ENCODE data around the gene KIAA0232.
"Not testable (repeated sequence)": the region's sequence is repeated elsewhere in the genome, so short reads cannot be mapped to it uniquely, and the experiment has no call there.

KIAA0232 gene

DNA sequence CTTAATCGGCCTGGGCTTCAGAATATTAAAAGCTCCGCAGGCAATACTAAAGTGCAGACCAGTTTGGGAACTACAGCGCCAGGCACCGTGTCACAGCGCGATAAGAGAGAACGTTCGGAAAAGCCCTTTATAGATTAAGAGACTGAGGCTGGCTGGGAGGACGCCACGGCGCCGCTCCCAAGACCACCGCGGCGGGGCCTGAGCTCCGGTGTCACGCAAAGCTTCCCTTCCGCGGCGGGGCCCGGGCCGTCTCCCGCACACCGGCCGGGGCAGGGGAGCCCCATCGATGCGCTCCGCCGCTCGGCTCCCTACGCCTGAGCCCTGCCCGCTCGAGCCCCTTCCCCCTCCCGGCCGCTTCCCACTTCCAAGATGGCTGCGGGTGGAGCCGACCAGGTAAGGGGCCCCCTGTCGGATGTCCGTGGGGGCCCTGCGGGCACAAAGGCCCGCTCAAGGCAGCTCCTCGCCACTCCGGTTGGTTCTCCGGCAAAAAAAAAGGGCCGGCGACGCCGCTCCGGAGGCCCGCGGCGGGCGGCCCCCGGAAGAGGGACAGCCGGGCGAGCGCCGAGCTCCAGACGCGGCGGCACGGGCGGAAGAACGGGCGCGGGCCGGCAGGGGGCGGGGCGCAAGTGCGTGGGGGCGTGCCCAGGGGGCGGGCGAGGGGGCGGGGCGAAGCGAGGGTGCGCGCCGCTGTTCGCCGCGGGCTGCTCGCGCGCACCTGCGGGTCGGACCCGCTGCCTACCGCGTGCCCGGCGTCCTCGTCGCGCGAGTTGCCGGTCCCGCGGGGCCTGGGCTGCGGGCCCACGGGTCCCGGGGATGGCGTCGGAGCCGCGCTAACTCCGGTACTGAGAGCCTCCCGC lies 126.8 kb downstream of the KIAA0232 start, which contains the start of gene TBC1D14:
Gene TBC1D14, plus strand, starts transcription at position 714 of the 857 bp plus-strand sequence. CDS start 13,564 bp downstream, outside the sequence.
- intact Hi-C loops (cut with DNase I; ENCODE audit: low total_unique reads), result loop anchor here (2.0 kb wide), 1 partner anchor 77 kb away; no protein-coding TSS in a partner anchor
- Histone ChIP-seq H3K36me3 (no peaks in the 10 kb centered on the region), H3K27me3 (peaks cover 0 to 16% of the 10 kb centered on the region in 2 donors), H3K9me3 (no peaks in the 10 kb centered on the region), H3K4me1 (peaks cover 0 to 39% (median 27%) of the 10 kb centered on the region in 4 donors), H3K4me3 (peak within 1 kb of the TSS; percentile 70 to 91), H3K27ac (peak within 1 kb of the TSS; percentile 93 to 100)
- TF ChIP-seq CTCF (IDR thresholded peaks at IDR 0.05), result peak in 1 of 2 experiments; percentile 35
- DNase-seq, result peak; percentile 86 to 94

GRCh38 chr4:6909970-6910339 lies 127.4 kb downstream of the KIAA0232 start:
- H3K4me1 ChIP-seq, result peaks cover 0 to 39% (median 27%) of the 10 kb centered on the region in 4 donors
- peaks cover 0 to 16% of the 10 kb centered on the region in 2 donors for H3K27me3 ChIP-seq
- no peaks in the 10 kb centered on the region for H3K36me3 ChIP-seq
- no peaks in the 10 kb centered on the region for H3K9me3 ChIP-seq
- H3K27ac ChIP-seq, result peak overlapping the region; percentile 93 to 100
- peak overlapping the region; percentile 70 to 91 for H3K4me3 ChIP-seq
- intact Hi-C loops (cut with DNase I; ENCODE audit: low total_unique reads), result loop anchor here (2.0 kb wide), 1 partner anchor 77 kb away; no protein-coding TSS in a partner anchor
- TF ChIP-seq CTCF (IDR thresholded peaks at IDR 0.05), result no peak
- DNase-seq, result no peak

DNA sequence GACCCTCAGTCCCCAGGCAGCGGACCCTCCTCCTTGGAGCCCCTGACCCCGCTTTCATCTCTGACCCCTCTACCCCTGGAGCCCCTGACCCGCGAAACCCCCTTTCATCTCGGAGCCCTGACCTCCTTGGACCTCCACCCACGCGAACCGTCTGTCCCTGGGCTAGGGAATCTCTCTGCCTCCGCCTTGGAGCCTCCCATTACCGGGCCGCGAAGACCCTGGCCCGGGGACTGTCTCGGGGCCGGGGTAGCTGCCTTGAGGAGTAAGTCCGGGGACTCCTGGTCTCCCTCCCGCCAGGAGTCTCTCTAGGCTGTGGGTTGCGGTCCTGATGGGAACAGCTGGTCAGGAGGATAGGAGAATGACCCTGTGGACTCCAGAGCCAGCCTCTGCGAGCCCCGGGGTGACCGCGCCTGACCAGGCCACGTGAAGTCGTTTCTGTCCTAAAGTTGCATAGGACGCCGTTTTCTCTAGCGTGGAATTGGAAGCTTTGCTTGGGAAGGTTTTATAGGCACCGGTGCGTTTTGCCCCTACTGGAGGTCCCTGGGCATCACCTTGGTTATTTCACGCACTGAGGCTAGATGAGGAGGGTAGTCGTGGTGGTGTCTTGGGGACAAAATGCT lies 127.9 kb downstream of the KIAA0232 start:
- Histone ChIP-seq H3K4me3 (peak overlapping the region; percentile 70 to 91), H3K4me1 (peaks cover 0 to 39% (median 27%) of the 10 kb centered on the region in 4 donors), H3K36me3 (no peaks in the 10 kb centered on the region), H3K9me3 (no peaks in the 10 kb centered on the region), H3K27me3 (peaks cover 0 to 16% of the 10 kb centered on the region in 2 donors), H3K27ac (peak overlapping the region; percentile 49 to 100)
- DNase-seq, result no peak
- intact Hi-C loops (cut with DNase I; ENCODE audit: low total_unique reads), result no loop called here
- no peak for TF ChIP-seq CTCF (IDR thresholded peaks at IDR 0.05)

DNA sequence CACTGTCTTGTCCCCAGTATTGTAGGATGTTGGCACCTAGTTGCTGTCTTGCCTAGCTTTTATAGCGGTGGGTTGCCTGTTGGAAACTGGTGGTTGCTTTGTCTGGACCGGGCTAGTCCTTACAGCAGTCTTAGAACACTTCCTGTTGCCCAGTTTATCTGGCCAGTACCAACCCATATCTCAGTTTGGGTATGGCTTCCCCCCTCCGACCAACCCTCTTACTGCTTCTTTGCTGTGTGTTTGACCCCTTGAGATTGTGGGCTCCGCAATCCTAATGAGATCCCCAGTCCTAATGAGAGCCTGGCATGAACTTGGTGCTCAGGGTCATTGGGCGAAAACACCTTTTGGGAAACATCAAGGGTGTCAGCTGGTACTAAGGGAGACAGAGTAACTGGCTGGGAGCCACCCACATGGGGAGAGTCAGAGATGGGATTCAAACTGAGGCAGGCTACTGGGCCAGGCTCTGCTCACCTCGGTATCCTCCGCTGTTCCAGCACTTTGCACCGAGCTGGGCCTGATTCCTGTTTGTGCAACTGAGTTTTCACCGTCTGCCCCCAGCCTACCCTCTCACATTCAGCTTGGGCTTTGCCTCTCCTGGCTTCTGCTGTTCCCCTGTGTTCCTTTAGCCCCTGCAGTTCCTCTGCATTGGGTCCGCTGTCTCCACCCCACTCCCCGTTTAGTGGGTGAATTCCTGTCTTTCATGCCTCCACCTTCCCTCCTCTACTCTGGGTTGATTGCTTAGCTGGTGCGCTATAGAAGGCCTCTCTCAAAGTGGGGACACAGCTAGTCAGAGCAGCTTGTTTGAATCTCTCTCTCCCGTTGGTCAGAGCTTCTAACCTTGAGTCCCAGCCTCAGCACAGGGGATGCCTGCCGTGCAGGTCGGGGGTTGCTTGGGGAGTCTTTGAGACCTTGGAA lies 128.7 kb downstream of the KIAA0232 start:
- TF ChIP-seq CTCF (IDR thresholded peaks at IDR 0.05), result no peak
- H3K9me3 ChIP-seq, result no peaks in the 10 kb centered on the region
- no peak for DNase-seq
- H3K27ac ChIP-seq, result peak overlapping the region in 1 of 2 donors; percentile 49
- intact Hi-C loops (cut with DNase I; ENCODE audit: low total_unique reads), result no loop called here
- H3K4me3 ChIP-seq, result peak overlapping the region; percentile 70 to 91
- no peaks in the 10 kb centered on the region for H3K36me3 ChIP-seq
- peaks cover 0 to 39% (median 28%) of the 10 kb centered on the region in 4 donors for H3K4me1 ChIP-seq
- peaks cover 0 to 12% of the 10 kb centered on the region in 2 donors for H3K27me3 ChIP-seq

GRCh38 chr4:6911917-6912316 lies 129.4 kb downstream of the KIAA0232 start:
- H3K27me3 ChIP-seq; intact Hi-C loops (cut with DNase I; ENCODE audit: low total_unique reads); H3K36me3 ChIP-seq; H3K9me3 ChIP-seq; DNase-seq; H3K27ac ChIP-seq; H3K4me3 ChIP-seq: not testable (repeated sequence)
- H3K4me1 ChIP-seq, result peaks cover 0 to 43% (median 29%) of the 10 kb centered on the region in 4 donors

All from tibial artery (tissue), 4 donors.